ENCODE measurements around the gene TENM4.

The TENM4 gene

GRCh38 chr11:79165908-79166307, 274.9 kb downstream of the TENM4 start:
- DNase-seq, result no peak

GRCh38 chr11:79160791-79161403, 279.9 kb downstream of the TENM4 start:
- no peak for DNase-seq

GRCh38 chr11:79159657-79160450, 281.0 kb downstream of the TENM4 start:
- no peak for DNase-seq

- DNase-seq, result no peak
Measured at GRCh38 chr11:79157738-79158137, 283.1 kb downstream of the TENM4 start.

GRCh38 chr11:79156031-79156430, 284.8 kb downstream of the TENM4 start:
- DNase-seq, result no peak

- no peak for DNase-seq
Measured at GRCh38 chr11:79155237-79155636, 285.6 kb downstream of the TENM4 start.

GRCh38 chr11:79152511-79152910, 288.3 kb downstream of the TENM4 start:
- no peak for DNase-seq

- no peak for DNase-seq
Measured at GRCh38 chr11:79151396-79151795, 289.4 kb downstream of the TENM4 start.

GRCh38 chr11:79150966-79151365, 289.9 kb downstream of the TENM4 start:
- no peak for DNase-seq

- DNase-seq, result no peak
Measured at GRCh38 chr11:79150320-79150719, 290.5 kb downstream of the TENM4 start.

GRCh38 chr11:79147731-79148130, 293.1 kb downstream of the TENM4 start:
- no peak for DNase-seq

- no peak for DNase-seq
Measured at GRCh38 chr11:79147011-79147410, 293.8 kb downstream of the TENM4 start.

- no peak for DNase-seq
Measured at GRCh38 chr11:79139900-79140299, 300.9 kb downstream of the TENM4 start.

- DNase-seq, result no peak
Measured at GRCh38 chr11:79129702-79130101, 311.1 kb downstream of the TENM4 start.

GRCh38 chr11:79128291-79128690, 312.5 kb downstream of the TENM4 start:
- DNase-seq, result no peak

- no peak for DNase-seq
Measured at GRCh38 chr11:79122759-79123158, 318.1 kb downstream of the TENM4 start.

GRCh38 chr11:79121351-79121750, 319.5 kb downstream of the TENM4 start:
- DNase-seq, result no peak

- no peak for DNase-seq
Measured at GRCh38 chr11:79119491-79120284, 321.1 kb downstream of the TENM4 start.

- no peak for DNase-seq
Measured at GRCh38 chr11:79117488-79117887, 323.3 kb downstream of the TENM4 start.

GRCh38 chr11:79116600-79116999, 324.2 kb downstream of the TENM4 start:
- no peak for DNase-seq

- DNase-seq, result no peak
Measured at GRCh38 chr11:79113054-79113690, 327.7 kb downstream of the TENM4 start.

- no peak for DNase-seq
Measured at GRCh38 chr11:79110796-79111195, 330.0 kb downstream of the TENM4 start.

GRCh38 chr11:79110321-79110720, 330.5 kb downstream of the TENM4 start:
- no peak for DNase-seq
